ENCODE data around the gene ATG16L2. TPM values are rescaled to one million over a fixed set of nuclear protein-coding genes. Genes with fewer than 3 reads are reported as not detected.

Gene ATG16L2
- 32.2 TPM for total RNA-seq

GRCh38 chr11:72814286-72815109, at the start of gene ATG16L2:
Gene ATG16L2 (plus strand): TSS chr11:72814411. CDS start chr11:72814446, 35 bp downstream.
- H3K27me3 ChIP-seq = no peaks in the 10 kb centered on the region
- peak within 1 kb of the TSS; percentile 95 for H3K27ac ChIP-seq
- DNase-seq (ENCODE audit: extremely low spot score in 2 of 2) = peak; percentile 91 to 96
- intact Hi-C loops (cut with DNase I) = no loop called here
- TF ChIP-seq POLR2AphosphoS5 (IDR thresholded peaks at IDR 0.05; ENCODE audit: insufficient read depth in 1 of 2, low read depth in 1 of 2) = peak in 1 of 2 donors; percentile 39
- TF ChIP-seq POLR2A (IDR thresholded peaks at IDR 0.05) = peak; percentile 10 to 75
- peak in 1 of 3 experiments; percentile 22 for TF ChIP-seq CTCF (IDR thresholded peaks at IDR 0.05)
- H3K4me3 ChIP-seq = peak within 1 kb of the TSS; percentile 81 to 95
- peaks cover 43% of the 10 kb centered on the region for H3K4me1 ChIP-seq
- no peaks in the 10 kb centered on the region for H3K9me3 ChIP-seq
- H3K36me3 ChIP-seq = peaks cover 0 to 21% of the 10 kb centered on the region in 2 donors

- no peak overlapping the region for H3K27ac ChIP-seq
- no peaks in the 10 kb centered on the region for H3K36me3 ChIP-seq
- H3K9me3 ChIP-seq = no peaks in the 10 kb centered on the region
- H3K4me1 ChIP-seq = peaks cover under 1% of the 10 kb centered on the region
- DNase-seq (ENCODE audit: extremely low spot score in 2 of 2) = no peak
- TF ChIP-seq CTCF (IDR thresholded peaks at IDR 0.05) = no peak
- no peak for TF ChIP-seq POLR2A (IDR thresholded peaks at IDR 0.05)
- no peak for TF ChIP-seq POLR2AphosphoS5 (IDR thresholded peaks at IDR 0.05; ENCODE audit: insufficient read depth in 1 of 2, low read depth in 1 of 2)
- H3K4me3 ChIP-seq = no peak overlapping the region
- no peaks in the 10 kb centered on the region for H3K27me3 ChIP-seq
- intact Hi-C loops (cut with DNase I) = no loop called here
Observed at GRCh38 chr11:72764503-72764902, 49.7 kb upstream of the ATG16L2 start.

- Histone ChIP-seq H3K27me3 (no peaks in the 10 kb centered on the region), H3K4me1 (peaks cover 4% of the 10 kb centered on the region), H3K9me3 (no peaks in the 10 kb centered on the region), H3K4me3 (no peak overlapping the region), H3K36me3 (no peaks in the 10 kb centered on the region), H3K27ac (no peak overlapping the region)
- no peak for TF ChIP-seq CTCF (IDR thresholded peaks at IDR 0.05)
- intact Hi-C loops (cut with DNase I) = no loop called here
- no peak for DNase-seq (ENCODE audit: extremely low spot score in 2 of 2)
Observed at GRCh38 chr11:72766152-72766902, 47.9 kb upstream of the ATG16L2 start.

GRCh38 chr11:72767203-72768062, 46.8 kb upstream of the ATG16L2 start:
- intact Hi-C loops (cut with DNase I) = no loop called here
- Histone ChIP-seq H3K27me3 (no peaks in the 10 kb centered on the region), H3K4me3 (no peak overlapping the region), H3K36me3 (no peaks in the 10 kb centered on the region), H3K9me3 (no peaks in the 10 kb centered on the region), H3K4me1 (peaks cover 15% of the 10 kb centered on the region), H3K27ac (no peak overlapping the region)
- TF ChIP-seq POLR2A (IDR thresholded peaks at IDR 0.05) (no peak), POLR2AphosphoS5 (IDR thresholded peaks at IDR 0.05; ENCODE audit: insufficient read depth in 1 of 2, low read depth in 1 of 2) (no peak), CTCF (IDR thresholded peaks at IDR 0.05) (no peak)
- DNase-seq (ENCODE audit: extremely low spot score in 2 of 2) = no peak

Data from vagina (tissue), 2 donors.